OCI-LY3 (cell line): Measurements from ENCODE around the gene SAMD7.

Source experiments
- H2AFZ ChIP-seq: fragments of 200-600, 300-600 bp; shearing (Covaris generic); 2 replicates; pipeline ENCODE4 v1.6.0; 2014; ENCODE audit warnings: antibody characterized with exemption, low read depth, low read length
- H3K27ac ChIP-seq: fragments of 200-600, 300-600 bp; sonication (generic); 2 replicates; pipeline ENCODE4 v1.5.1; 2014; ENCODE audit warnings: mild to moderate bottlenecking, low read length, moderate library complexity, mixed read lengths
- H3K27me3 ChIP-seq: fragments of 200-600, 300-600 bp; sonication (generic); 2 replicates; pipeline ENCODE4 v1.6.1; 2014; ENCODE audit warnings: low read depth, low read length, mixed read lengths
- H3K36me3 ChIP-seq: fragments of 200-600, 300-600 bp; sonication (generic); replicated peaks from 2 replicates; pipeline ENCODE3; 2014; ENCODE audit warnings: low read depth, low read length, mixed read lengths
- H3K4me1 ChIP-seq: fragments of 300-600, 200-600 bp; sonication (generic); 2 replicates; pipeline ENCODE4 v1.6.1; 2014; ENCODE audit warnings: low read length, mixed read lengths
- H3K4me2 ChIP-seq: fragments of 200-600, 300-600 bp; sonication (generic); 2 replicates; pipeline ENCODE4 v1.6.1; 2014; ENCODE audit warnings: low read length, mixed read lengths
- H3K4me3 ChIP-seq: fragments of 300-600, 200-600 bp; sonication (generic); 2 replicates; pipeline ENCODE4 v1.5.1; 2014; ENCODE audit warnings: antibody characterized with exemption, mild to moderate bottlenecking, low read length, moderate library complexity
- H3K79me2 ChIP-seq: fragments of 300-600, 200-600 bp; shearing (Covaris generic); 2 replicates; pipeline ENCODE4 v1.6.1; 2014; ENCODE audit warnings: mild to moderate bottlenecking, low read length, mixed read lengths
- H3K9ac ChIP-seq: fragments of 300-600, 200-600 bp; shearing (Covaris generic); 2 replicates; pipeline ENCODE4 v1.6.0; 2014; ENCODE audit warnings: mild to moderate bottlenecking, low read length, moderate library complexity
- H3K9me3 ChIP-seq: fragments of 200-600, 300-600 bp; shearing (Covaris generic); 2 replicates; pipeline ENCODE4 v1.6.1; 2014; ENCODE audit warnings: low read length, mixed read lengths; ENCODE audit not compliant: insufficient read depth
- H4K20me1 ChIP-seq: fragments of 200-600, 300-600 bp; sonication (generic); 2 replicates; pipeline ENCODE4 v1.6.1; 2016; ENCODE audit warnings: low read length, mixed read lengths; ENCODE audit not compliant: insufficient read depth
- EZH2phosphoT487 ChIP-seq: fragments of 200-600 bp; shearing (Covaris generic); IDR thresholded peaks from 2 replicates; pipeline ENCODE4 v1.6.1; 2018; ENCODE audit warnings: antibody characterized with exemption, mixed run types, low read depth
- TF ChIP-seq, protein P1 (sequence below): fragments of 200-600, 300-600 bp; sonication (generic); IDR thresholded peaks from 2 replicates; pipeline ENCODE4 v1.5.1; 2014; ENCODE audit warnings: antibody characterized with exemption, low read length, low read depth

The SAMD7 gene

DNA sequence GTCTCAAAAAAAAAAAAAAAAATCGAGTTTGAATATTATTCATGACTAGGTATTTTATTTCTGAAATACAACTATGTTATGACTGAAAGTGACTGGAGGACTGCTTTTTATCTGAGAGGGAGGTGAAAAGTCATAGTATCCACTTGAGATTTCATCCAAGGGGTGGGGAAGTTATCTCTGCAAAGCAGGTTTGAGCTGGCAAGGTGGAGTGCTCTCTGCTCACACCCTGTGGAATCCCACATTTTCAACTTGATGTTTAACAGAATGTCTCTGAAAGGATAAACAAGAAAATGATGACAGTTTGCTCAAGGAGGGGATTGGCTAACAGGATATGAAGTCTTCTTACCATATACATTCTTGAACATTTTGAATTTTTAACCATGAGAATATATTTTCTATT lies 27.9 kb downstream of the SAMD7 start:
- H3K79me2 ChIP-seq, result no peaks in the 10 kb centered on the region
- H4K20me1 ChIP-seq, result no peaks in the 10 kb centered on the region
- H3K27ac ChIP-seq, result no peak overlapping the region
- H3K27me3 ChIP-seq, result peaks cover 56% of the 10 kb centered on the region
- H3K36me3 ChIP-seq, result no peaks in the 10 kb centered on the region
- no peak for TF ChIP-seq EZH2phosphoT487
- TF ChIP-seq, protein P1, sequence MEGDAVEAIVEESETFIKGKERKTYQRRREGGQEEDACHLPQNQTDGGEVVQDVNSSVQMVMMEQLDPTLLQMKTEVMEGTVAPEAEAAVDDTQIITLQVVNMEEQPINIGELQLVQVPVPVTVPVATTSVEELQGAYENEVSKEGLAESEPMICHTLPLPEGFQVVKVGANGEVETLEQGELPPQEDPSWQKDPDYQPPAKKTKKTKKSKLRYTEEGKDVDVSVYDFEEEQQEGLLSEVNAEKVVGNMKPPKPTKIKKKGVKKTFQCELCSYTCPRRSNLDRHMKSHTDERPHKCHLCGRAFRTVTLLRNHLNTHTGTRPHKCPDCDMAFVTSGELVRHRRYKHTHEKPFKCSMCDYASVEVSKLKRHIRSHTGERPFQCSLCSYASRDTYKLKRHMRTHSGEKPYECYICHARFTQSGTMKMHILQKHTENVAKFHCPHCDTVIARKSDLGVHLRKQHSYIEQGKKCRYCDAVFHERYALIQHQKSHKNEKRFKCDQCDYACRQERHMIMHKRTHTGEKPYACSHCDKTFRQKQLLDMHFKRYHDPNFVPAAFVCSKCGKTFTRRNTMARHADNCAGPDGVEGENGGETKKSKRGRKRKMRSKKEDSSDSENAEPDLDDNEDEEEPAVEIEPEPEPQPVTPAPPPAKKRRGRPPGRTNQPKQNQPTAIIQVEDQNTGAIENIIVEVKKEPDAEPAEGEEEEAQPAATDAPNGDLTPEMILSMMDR, result no peak
- H3K4me1 ChIP-seq, result peaks cover 33% of the 10 kb centered on the region
- H3K4me3 ChIP-seq, result no peak overlapping the region
- no peak overlapping the region for H2AFZ ChIP-seq
- H3K9me3 ChIP-seq, result peaks cover 7% of the 10 kb centered on the region; the same call in 1 of the 2 replicates
- no peak overlapping the region for H3K9ac ChIP-seq
- no peak overlapping the region for H3K4me2 ChIP-seq

DNA sequence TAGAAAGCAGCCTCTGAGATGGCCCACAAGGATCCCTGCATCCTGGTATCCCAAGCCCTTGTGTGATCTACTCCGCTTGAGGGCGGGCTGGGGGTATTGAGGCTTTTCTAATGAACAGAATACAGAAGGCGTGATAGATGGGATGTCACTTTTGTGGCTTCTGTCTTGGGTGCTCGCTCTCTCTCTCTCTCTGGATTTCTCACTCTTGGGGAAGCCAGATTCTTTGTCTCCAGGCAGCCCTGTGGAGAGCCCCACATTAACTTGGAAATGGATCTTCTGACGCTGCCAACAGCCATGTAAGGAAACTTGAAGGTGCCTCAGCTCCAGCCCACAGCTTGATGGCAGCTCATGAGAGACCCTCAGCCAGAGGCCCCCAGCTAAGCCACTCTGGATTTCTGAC lies 28.4 kb downstream of the SAMD7 start:
- Histone ChIP-seq H3K27ac (peak overlapping the region; percentile 71), H4K20me1 (no peaks in the 10 kb centered on the region), H3K79me2 (no peaks in the 10 kb centered on the region), H3K4me2 (peak overlapping the region; percentile 79), H3K9me3 (peaks cover 7% of the 10 kb centered on the region; the same call in 1 of the 2 replicates), H3K36me3 (no peaks in the 10 kb centered on the region), H2AFZ (no peak overlapping the region), H3K9ac (peak overlapping the region; percentile 32; the same call in 1 of the 2 replicates), H3K4me1 (peaks cover 37% of the 10 kb centered on the region), H3K4me3 (peak overlapping the region; percentile 58), H3K27me3 (peaks cover 52% of the 10 kb centered on the region)
- no peak for TF ChIP-seq EZH2phosphoT487
- TF ChIP-seq, protein P1, result no peak

DNA sequence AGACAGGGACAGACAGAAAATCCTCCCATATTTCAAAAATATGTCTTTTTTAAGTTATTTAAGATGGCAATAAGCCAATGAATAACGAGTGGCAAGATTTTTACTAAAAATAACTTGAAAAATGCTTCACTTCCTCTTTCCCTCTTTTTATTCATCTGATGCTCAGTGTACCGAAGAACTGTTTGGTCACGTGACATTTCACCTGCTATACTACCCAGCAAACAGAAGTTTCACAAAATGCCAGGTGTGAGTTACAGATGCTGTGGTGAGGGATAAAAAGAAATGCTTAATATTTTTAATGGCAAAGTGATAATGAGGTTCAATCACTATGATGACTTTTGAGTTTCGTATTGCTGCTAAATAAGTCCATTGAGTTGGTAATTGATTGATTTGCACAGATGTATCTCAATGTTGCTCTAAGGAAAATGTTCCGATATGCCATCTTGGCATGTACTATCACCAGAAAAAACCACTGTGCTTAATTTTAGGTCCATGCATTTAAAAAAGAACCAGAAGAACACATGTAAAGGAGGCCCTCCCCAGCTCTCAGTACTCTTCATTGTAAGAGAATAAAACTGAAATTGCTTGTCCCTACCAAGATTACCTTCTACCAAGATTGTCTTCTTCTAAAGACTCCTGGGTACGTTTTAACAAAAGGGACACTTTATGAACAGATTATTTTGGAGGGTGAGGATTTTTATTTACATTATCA lies 29.3 kb downstream of the SAMD7 start:
- Histone ChIP-seq H3K4me1 (peaks cover 45% of the 10 kb centered on the region), H4K20me1 (no peaks in the 10 kb centered on the region), H3K27ac (peak overlapping the region; percentile 71), H3K27me3 (peaks cover 43% of the 10 kb centered on the region), H3K4me2 (peak overlapping the region; percentile 79), H3K9me3 (peaks cover 7% of the 10 kb centered on the region; the same call in 1 of the 2 replicates), H3K4me3 (peak overlapping the region; percentile 58), H3K79me2 (no peaks in the 10 kb centered on the region), H2AFZ (no peak overlapping the region; the same call in 1 of the 2 replicates), H3K9ac (peak overlapping the region; percentile 32; the same call in 1 of the 2 replicates), H3K36me3 (no peaks in the 10 kb centered on the region)
- TF ChIP-seq, protein P1, result no peak
- TF ChIP-seq EZH2phosphoT487, result no peak

DNA sequence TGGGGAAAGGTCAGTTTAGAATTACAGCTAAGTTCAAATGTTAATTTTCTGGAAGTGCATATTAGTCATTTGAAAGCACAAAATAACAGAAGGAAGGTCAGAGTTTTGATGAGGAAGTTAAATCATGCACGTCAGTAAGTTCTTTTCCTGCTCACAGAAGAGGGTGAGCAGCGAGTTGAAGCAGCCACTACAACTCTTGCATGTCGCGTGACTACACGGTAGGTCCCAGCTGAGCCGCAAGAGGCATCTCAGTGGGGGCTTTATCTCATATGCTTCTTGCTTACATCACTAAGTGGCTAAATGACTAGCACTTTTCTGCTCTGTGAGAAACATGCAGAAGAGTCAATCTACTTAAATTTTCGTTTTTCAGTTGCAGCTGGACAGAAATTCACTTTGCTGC lies 33.9 kb downstream of the SAMD7 start:
- Histone ChIP-seq H3K9ac (no peak overlapping the region), H3K4me1 (peaks cover 49% of the 10 kb centered on the region), H3K9me3 (peaks cover 7% of the 10 kb centered on the region; the same call in 1 of the 2 replicates), H4K20me1 (no peaks in the 10 kb centered on the region), H3K27ac (peak overlapping the region; percentile 47), H2AFZ (no peak overlapping the region), H3K36me3 (no peaks in the 10 kb centered on the region), H3K79me2 (no peaks in the 10 kb centered on the region), H3K27me3 (peaks cover 60% of the 10 kb centered on the region), H3K4me3 (peak overlapping the region; percentile 35), H3K4me2 (peak overlapping the region; percentile 60)
- TF ChIP-seq EZH2phosphoT487, result no peak
- TF ChIP-seq, protein P1, result no peak
